Nephron progenitor cell (in vitro differentiated cells): Measurements from ENCODE around the gene NDOR1.
A peak's percentile ranks its signal among the peaks of the same experiment; 100 is the strongest.

Experiments used
- DNase-seq: peaks from one replicate; pipeline ENCODE4 v3.0.0; 2021
- H3K27ac Mint-ChIP-seq: 2 replicates; pipeline ENCODE4 v1.8.0; 2021; ENCODE audit warnings: mild to moderate bottlenecking, moderate library complexity, mixed read lengths
- H3K27me3 Mint-ChIP-seq: 2 replicates; pipeline ENCODE4 v1.8.0; 2021; ENCODE audit warnings: mild to moderate bottlenecking, low read depth, mixed read lengths; ENCODE audit not compliant: poor library complexity
- H3K36me3 Mint-ChIP-seq: 2 replicates; pipeline ENCODE4 v1.8.0; 2021; ENCODE audit warnings: low read depth, mixed read lengths
- H3K4me1 Mint-ChIP-seq: 2 replicates; pipeline ENCODE4 v1.8.0; 2021; ENCODE audit warnings: mixed read lengths
- H3K4me3 Mint-ChIP-seq: 2 replicates; pipeline ENCODE4 v1.8.0; 2021; ENCODE audit warnings: mild to moderate bottlenecking, moderate library complexity, mixed read lengths
- H3K9me3 Mint-ChIP-seq: 2 replicates; pipeline ENCODE4 v1.8.0; 2021; ENCODE audit warnings: mild to moderate bottlenecking, moderate library complexity, mixed read lengths
- TF ChIP-seq, protein P1 (sequence below): fragments of 200-600 bp; sonication (generic); IDR thresholded peaks from 2 replicates; pipeline ENCODE4 v1.5.0; 2021; ENCODE audit warnings: antibody characterized with exemption

NDOR1 gene

DNA sequence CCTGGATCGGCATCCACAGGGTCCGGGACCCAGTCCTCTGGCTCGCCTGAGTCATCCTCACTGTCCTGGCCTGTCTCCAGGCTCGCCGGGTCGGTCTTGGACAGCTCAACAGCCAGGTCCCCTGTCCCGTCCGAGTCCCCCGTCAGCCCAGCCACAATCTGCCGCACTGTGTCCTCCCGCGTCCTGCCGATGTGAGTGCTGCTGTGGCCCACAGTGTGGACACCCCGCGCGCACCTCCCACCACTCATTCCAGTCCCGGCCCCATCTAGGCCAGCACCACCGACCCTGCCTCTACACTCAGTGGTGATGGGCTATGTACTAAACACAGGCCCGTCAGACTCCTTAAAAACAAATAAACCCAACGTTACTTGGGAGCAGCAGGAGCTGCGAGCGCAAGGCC, 23.8 kb upstream of the NDOR1 start:
- peaks cover 4% of the 10 kb centered on the region for H3K27me3 Mint-ChIP-seq
- H3K4me1 Mint-ChIP-seq = peaks cover 4% of the 10 kb centered on the region
- no peaks in the 10 kb centered on the region for H3K9me3 Mint-ChIP-seq
- H3K36me3 Mint-ChIP-seq = peaks cover 15% of the 10 kb centered on the region
- H3K27ac Mint-ChIP-seq = no peak overlapping the region
- H3K4me3 Mint-ChIP-seq = no peak overlapping the region
- TF ChIP-seq, protein P1, sequence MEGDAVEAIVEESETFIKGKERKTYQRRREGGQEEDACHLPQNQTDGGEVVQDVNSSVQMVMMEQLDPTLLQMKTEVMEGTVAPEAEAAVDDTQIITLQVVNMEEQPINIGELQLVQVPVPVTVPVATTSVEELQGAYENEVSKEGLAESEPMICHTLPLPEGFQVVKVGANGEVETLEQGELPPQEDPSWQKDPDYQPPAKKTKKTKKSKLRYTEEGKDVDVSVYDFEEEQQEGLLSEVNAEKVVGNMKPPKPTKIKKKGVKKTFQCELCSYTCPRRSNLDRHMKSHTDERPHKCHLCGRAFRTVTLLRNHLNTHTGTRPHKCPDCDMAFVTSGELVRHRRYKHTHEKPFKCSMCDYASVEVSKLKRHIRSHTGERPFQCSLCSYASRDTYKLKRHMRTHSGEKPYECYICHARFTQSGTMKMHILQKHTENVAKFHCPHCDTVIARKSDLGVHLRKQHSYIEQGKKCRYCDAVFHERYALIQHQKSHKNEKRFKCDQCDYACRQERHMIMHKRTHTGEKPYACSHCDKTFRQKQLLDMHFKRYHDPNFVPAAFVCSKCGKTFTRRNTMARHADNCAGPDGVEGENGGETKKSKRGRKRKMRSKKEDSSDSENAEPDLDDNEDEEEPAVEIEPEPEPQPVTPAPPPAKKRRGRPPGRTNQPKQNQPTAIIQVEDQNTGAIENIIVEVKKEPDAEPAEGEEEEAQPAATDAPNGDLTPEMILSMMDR = no peak
- DNase-seq = no peak

DNA sequence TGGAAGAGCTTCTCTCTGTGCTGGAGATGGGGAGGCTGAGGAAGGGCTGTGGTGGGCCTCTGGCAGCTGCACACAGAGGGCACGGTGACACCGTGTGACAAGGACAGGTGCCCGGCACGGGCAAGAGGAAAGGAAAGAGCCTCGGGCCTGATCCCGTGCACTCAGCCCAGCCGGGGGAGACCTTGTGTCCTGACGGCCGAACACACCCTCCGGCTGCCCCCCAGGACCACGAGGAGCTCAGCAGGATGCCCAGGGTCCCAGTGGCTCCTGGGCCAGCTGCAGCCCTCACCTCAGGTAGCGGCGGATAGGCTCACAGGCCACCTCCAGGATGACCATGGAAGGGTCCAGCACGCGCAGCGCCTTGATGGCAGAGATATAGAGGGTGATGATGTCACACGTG, 22.7 kb upstream of the NDOR1 start:
- Mint-ChIP-seq H3K27me3 (no peaks in the 10 kb centered on the region), H3K4me1 (peaks cover 15% of the 10 kb centered on the region), H3K27ac (no peak overlapping the region), H3K9me3 (no peaks in the 10 kb centered on the region), H3K4me3 (no peak overlapping the region), H3K36me3 (peaks cover 10% of the 10 kb centered on the region)
- no peak for DNase-seq
- TF ChIP-seq, protein P1 = no peak

DNA sequence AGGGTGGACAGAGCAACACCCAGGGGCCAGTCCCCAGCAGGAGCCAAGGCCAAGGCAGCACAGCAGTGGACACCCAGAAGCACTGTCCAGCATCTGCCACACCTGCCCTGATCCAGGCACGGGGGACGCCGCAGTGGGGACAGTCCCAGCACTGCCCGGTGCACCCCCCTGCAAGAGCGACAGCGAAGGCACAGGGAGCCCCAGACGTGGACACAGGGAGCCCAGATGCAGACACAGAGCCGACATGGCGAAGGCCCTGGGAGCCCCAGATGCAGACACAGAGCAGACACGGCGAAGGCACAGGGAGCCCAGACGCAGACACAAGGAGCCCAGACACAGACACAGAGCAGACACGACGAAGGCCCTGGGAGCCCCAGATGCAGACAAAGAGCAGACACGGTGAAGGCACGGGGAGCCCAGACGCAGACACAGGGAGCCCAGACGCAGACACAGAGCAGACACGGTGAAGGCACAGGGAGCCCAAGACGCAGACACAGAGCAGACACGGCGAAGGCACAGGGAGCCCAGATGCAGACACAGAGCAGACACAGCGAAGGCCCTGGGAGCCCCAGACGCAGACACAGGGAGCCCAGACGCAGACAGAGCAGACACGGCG, 21.4 kb upstream of the NDOR1 start:
- no peak for DNase-seq
- TF ChIP-seq, protein P1 = no peak
- H3K9me3 Mint-ChIP-seq = no peaks in the 10 kb centered on the region
- H3K36me3 Mint-ChIP-seq = peaks cover 10% of the 10 kb centered on the region
- H3K27ac Mint-ChIP-seq = no peak overlapping the region
- H3K4me1 Mint-ChIP-seq = peaks cover 19% of the 10 kb centered on the region
- H3K4me3 Mint-ChIP-seq = no peak overlapping the region
- no peaks in the 10 kb centered on the region for H3K27me3 Mint-ChIP-seq

DNA sequence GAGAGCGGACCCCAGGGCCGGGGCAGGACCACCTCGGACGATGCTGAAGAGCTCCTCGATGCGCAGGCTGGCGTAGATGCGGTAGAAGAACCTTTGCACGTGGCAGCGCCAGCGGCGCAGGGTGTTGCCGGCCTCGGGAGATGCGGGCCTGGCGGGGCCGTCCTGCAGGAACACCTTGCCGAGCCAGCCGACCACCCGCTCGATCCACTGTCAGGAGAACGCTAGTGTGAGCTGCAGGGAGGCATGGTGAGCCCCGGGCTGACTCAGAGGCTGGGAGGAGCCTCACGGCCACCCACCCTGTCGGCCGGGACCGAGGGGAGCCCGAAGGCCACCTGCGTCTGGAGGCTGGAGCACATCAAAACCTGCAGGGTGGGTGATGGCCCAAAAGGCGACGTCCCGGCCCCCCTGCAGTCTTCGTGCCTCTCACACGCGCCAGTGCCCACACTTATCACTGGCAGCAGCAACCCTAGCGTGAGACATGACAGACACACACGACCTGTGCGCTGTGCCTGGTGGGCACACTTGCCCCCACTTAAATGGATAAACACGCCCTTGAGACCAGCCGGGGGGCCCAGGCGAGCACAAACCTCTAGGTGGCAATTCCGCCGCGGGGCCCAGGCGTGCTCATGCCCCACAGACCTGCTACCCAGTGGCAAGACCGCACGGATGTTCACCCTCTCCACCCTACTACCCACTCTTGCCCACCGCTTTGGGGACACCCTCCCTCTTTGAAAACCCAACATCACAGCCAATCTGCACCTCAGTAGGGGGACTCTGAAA, 20.4 kb upstream of the NDOR1 start:
- no peak overlapping the region for H3K4me3 Mint-ChIP-seq
- DNase-seq = no peak
- peaks cover 27% of the 10 kb centered on the region for H3K4me1 Mint-ChIP-seq
- H3K36me3 Mint-ChIP-seq = peaks cover 10% of the 10 kb centered on the region
- H3K27ac Mint-ChIP-seq = no peak overlapping the region
- H3K9me3 Mint-ChIP-seq = no peaks in the 10 kb centered on the region
- H3K27me3 Mint-ChIP-seq = no peaks in the 10 kb centered on the region
- TF ChIP-seq, protein P1 = no peak

DNA sequence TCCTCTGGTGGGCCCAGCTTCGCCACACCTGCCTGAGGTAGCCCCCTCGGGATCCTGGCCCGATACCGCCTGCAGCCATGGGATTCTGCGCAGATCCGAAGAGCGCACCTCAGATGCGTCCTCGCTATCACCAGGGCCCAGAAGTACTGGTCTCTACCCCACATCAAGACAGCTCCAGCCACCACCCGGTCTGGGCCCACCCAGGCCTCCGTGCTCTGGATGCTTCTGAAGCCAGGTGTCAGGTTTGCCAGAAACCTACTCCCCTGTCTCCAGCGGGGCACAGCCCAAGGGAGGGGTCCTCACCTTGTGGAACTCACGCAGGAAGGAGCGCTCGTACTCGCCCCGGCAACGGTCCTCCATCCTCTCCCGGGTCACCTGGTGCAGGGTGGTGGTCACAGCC, 19.6 kb upstream of the NDOR1 start:
- Mint-ChIP-seq H3K27ac (no peak overlapping the region), H3K4me1 (peaks cover 33% of the 10 kb centered on the region), H3K27me3 (no peaks in the 10 kb centered on the region), H3K36me3 (peaks cover 13% of the 10 kb centered on the region), H3K4me3 (no peak overlapping the region), H3K9me3 (no peaks in the 10 kb centered on the region)
- no peak for DNase-seq
- TF ChIP-seq, protein P1 = no peak

DNA sequence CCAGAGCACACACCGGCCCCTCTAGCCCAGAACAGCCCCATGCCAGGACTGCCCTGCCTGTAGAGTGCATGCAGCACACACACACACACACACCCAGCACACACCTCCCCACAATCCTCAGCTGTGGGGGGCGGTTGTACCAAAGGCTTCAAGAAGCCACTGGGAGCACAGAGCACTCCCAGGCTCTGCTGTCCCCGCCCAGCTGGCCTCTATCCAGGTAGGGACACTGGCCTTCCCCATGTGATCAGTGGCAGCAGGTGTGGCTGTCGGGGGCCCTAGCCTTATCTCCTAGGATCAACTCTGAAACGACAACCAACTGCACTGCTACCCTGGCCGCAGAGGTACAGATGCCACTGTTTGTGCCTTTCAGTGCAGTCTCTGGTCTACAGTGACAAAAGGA, 19.1 kb upstream of the NDOR1 start:
- DNase-seq = no peak
- peak overlapping the region; percentile 93 for H3K4me3 Mint-ChIP-seq
- H3K27me3 Mint-ChIP-seq = no peaks in the 10 kb centered on the region
- H3K27ac Mint-ChIP-seq = no peak overlapping the region
- peaks cover 33% of the 10 kb centered on the region for H3K4me1 Mint-ChIP-seq
- no peaks in the 10 kb centered on the region for H3K9me3 Mint-ChIP-seq
- peaks cover 14% of the 10 kb centered on the region for H3K36me3 Mint-ChIP-seq
- TF ChIP-seq, protein P1 = no peak
